Measurements from ENCODE around the gene GPR62. TPM values are rescaled to one million over a fixed set of nuclear protein-coding genes. Genes with fewer than 3 reads are reported as not detected.
"Not testable (repeated sequence)": the region's sequence is repeated elsewhere in the genome, so short reads cannot be mapped to it uniquely, and the experiment has no call there.

GPR62 gene
- total and polyA plus RNA-seq, 7 experiments from 2014 or later, result 0.08 TPM; not detected in 6

GRCh38 chr3:51993657-51994056 lies 38.5 kb downstream of the GPR62 start:
- Mint-ChIP-seq H3K36me3 (peaks cover 3 to 23% (median 9%) of the 10 kb centered on the region in 5 donors), H3K4me1 (peaks cover 21 to 44% (median 31%) of the 10 kb centered on the region in 7 donors), H3K27ac (peak overlapping the region in 6 of 9 donors; percentile 29 to 100 (median 83)), H3K4me3 (peak overlapping the region in 5 of 10 donors; percentile 38 to 99 (median 51))
- ChIA-PET CTCF (interaction anchor here (1.2 kb wide), 1 partner anchor 52 kb away, joined by 4 read pairs; the partner anchor contains the start of gene RRP9), POLR2A (interaction anchor here (0.6 to 3.0 kb wide), 2 partner anchors 10 to 28 kb away, joined by 3 to 14 read pairs; partner anchors contain the start of gene ACY1)
- not testable (repeated sequence) for H3K27me3 ChIP-seq (ENCODE audit: control insufficient read depth in 2 of 2, insufficient read depth in 2 of 2, low read length in 2 of 2); ATAC-seq; H3K9me3 Mint-ChIP-seq; H3K4me3 ChIP-seq (ENCODE audit: low read length); H3K9me3 ChIP-seq (ENCODE audit: control insufficient read depth in 2 of 3, low read length in 3 of 3); H3K27me3 Mint-ChIP-seq; DNase-seq
- Histone ChIP-seq H3K4me1 (ENCODE audit: control insufficient read depth in 2 of 2, insufficient read depth in 2 of 2, low read length in 2 of 2) (peaks cover 13 to 15% of the 10 kb centered on the region in 2 donors), H3K27ac (ENCODE audit: low read depth, low read length) (peak overlapping the region; percentile 95), H3K36me3 (ENCODE audit: control insufficient read depth in 2 of 3, insufficient read depth in 3 of 3, low read length in 3 of 3) (peaks cover 5 to 34% (median 11%) of the 10 kb centered on the region in 3 experiments)
- intact Hi-C loops (cut with micrococcal nuclease), result loop anchor here (2.0 to 10.0 kb wide), 3 partner anchors 19 to 1351 kb away; partner anchors contain the start of genes ABHD14A (in 1 of the 2), ABHD14B (in 1 of the 2), DCP1A (in 1 of the 2) and NT5DC2 (in 1 of the 2)

DNA sequence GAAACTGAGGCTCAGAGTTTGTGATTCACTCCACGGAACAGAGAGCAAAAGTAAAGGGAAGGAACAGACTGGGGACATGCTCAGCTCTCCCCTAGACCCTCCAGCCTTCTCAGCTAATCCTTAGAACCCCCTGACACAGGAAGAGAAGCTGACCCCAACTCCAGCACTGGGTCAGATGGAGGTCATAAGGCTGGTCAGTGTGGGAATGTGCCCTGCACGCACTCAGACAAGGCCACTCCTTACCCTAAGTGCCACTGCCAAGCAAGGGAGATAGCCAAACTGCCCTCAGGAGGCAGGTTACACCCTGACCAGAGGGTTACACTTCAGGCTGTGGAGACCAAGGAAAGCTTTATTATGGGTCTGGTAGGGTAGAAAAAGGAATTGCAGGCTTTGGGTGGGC lies 39.3 kb downstream of the GPR62 start:
- no peak for ATAC-seq
- intact Hi-C loops (cut with micrococcal nuclease), result loop anchor here (2.0 to 10.0 kb wide), 3 partner anchors 20 to 1350 kb away; partner anchors contain the start of genes ABHD14A (in 1 of the 2), ABHD14B (in 1 of the 2), DCP1A (in 1 of the 2) and NT5DC2 (in 1 of the 2)

DNA sequence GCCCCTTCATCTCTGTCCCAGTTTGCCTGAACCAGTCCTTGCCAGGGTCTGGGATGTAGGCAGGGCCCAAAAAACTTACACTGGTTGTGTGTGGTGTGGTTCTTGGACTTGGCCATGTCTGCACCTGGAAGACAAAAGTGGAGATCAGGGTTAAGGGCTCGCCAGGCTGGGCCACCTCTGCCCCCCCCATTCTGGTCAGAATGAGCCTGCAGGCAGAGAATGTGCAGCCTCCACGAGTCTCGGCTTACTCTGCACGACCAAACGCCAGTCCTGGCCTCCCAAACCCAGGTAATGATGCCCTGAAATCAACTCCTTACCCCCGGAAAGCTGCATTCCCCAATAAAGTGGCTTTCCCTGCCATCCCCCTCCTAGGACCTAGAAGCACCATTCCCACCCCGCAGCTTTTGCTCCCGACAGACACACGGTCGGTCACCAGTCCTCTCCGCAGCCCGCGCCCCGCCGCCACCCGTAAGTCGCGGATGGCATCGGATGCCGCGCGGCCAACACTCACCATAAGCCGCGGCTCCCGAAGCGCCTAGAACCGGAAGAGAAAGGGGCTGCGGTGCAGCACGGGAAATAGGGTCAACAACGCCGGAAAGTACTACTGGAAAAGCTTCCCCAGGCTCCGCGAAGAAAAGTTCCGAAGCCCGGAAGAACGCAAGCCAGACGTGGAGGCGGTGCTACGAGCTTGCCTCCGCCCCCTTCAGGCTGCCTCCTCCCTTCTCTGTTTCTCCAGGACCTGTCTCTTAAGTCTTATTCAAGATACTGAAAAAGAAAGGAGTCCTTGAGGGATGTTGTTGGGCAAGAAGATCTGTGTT lies 40.4 kb downstream of the GPR62 start, which contains the start of gene RPL29:
RPL29 (minus strand) TSS at position 550 of the 818 bp plus-strand sequence; CDS start at position 116, 434 bp downstream.
- ATAC-seq, result peak; percentile 99
- H3K27ac Mint-ChIP-seq, result peak within 1 kb of the TSS; percentile 98 to 100 (median 100)
- CTCF ChIA-PET, result interaction anchor here (0.6 to 1.6 kb wide), 11 partner anchors 9 to 344 kb away, joined by 3 to 5 read pairs (median 3); partner anchors contain the start of genes ABHD14B, POC1A and RRP9
- peak within 1 kb of the TSS; percentile 92 to 100 (median 98) for H3K4me3 Mint-ChIP-seq
- Histone ChIP-seq H3K4me1 (ENCODE audit: control insufficient read depth in 2 of 2, insufficient read depth in 2 of 2, low read length in 2 of 2) (peaks cover 13 to 15% of the 10 kb centered on the region in 2 donors), H3K27ac (ENCODE audit: low read depth, low read length) (peak within 1 kb of the TSS; percentile 95), H3K4me3 (ENCODE audit: low read length) (peak within 1 kb of the TSS; percentile 98), H3K36me3 (ENCODE audit: control insufficient read depth in 2 of 3, insufficient read depth in 3 of 3, low read length in 3 of 3) (peaks cover 5 to 34% (median 11%) of the 10 kb centered on the region in 3 experiments), H3K27me3 (ENCODE audit: control insufficient read depth in 2 of 2, insufficient read depth in 2 of 2, low read length in 2 of 2) (no peaks in the 10 kb centered on the region), H3K9me3 (ENCODE audit: control insufficient read depth in 2 of 3, low read length in 3 of 3) (no peaks in the 10 kb centered on the region)
- H3K9me3 Mint-ChIP-seq, result no peaks in the 10 kb centered on the region
- DNase-seq, result peak; percentile 80 to 95 (median 92)
- peaks cover 19 to 44% (median 31%) of the 10 kb centered on the region in 7 donors for H3K4me1 Mint-ChIP-seq
- POLR2A ChIA-PET, result interaction anchor here (0.6 to 2.4 kb wide), 22 partner anchors 9 to 458 kb away, joined by 3 to 33 read pairs (median 4); partner anchors contain the start of genes ABHD14A, ABHD14B, ACY1 and DUSP7
- H3K36me3 Mint-ChIP-seq, result peaks cover 3 to 23% (median 9%) of the 10 kb centered on the region in 5 donors
- H3K27me3 Mint-ChIP-seq, result peaks cover 0 to 16% (median 0%) of the 10 kb centered on the region in 5 donors
- intact Hi-C loops (cut with micrococcal nuclease), result loop anchor here (1.0 to 10.0 kb wide), 11 partner anchors 12 to 1349 kb away; partner anchors contain the start of genes ABHD14A (in 2 of the 2), ACY1 (in 2 of the 2), PARP3 (in 2 of the 2) and ABHD14B (in 1 of the 2)

More for the DNA sequence above, 39.3 kb downstream of the GPR62 start:
- Histone ChIP-seq H3K27me3 (ENCODE audit: control insufficient read depth in 2 of 2, insufficient read depth in 2 of 2, low read length in 2 of 2) (no peaks in the 10 kb centered on the region), H3K27ac (ENCODE audit: low read depth, low read length) (peak overlapping the region; percentile 95), H3K9me3 (ENCODE audit: control insufficient read depth in 2 of 3, low read length in 3 of 3) (no peaks in the 10 kb centered on the region), H3K4me1 (ENCODE audit: control insufficient read depth in 2 of 2, insufficient read depth in 2 of 2, low read length in 2 of 2) (peaks cover 13 to 15% of the 10 kb centered on the region in 2 donors), H3K36me3 (ENCODE audit: control insufficient read depth in 2 of 3, insufficient read depth in 3 of 3, low read length in 3 of 3) (peaks cover 5 to 34% (median 11%) of the 10 kb centered on the region in 3 experiments), H3K4me3 (ENCODE audit: low read length) (no peak overlapping the region)
- Mint-ChIP-seq H3K4me3 (peak overlapping the region; percentile 92 to 100 (median 98)), H3K9me3 (no peaks in the 10 kb centered on the region), H3K27me3 (peaks cover 0 to 7% (median 0%) of the 10 kb centered on the region in 5 donors), H3K36me3 (peaks cover 3 to 23% (median 9%) of the 10 kb centered on the region in 5 donors), H3K4me1 (peaks cover 21 to 44% (median 31%) of the 10 kb centered on the region in 7 donors), H3K27ac (peak overlapping the region; percentile 82 to 100 (median 100))
- no peak for DNase-seq
- ChIA-PET CTCF (interaction anchor here (0.7 to 1.2 kb wide), 3 partner anchors 11 to 53 kb away, joined by 3 to 5 read pairs (median 4); partner anchors contain the start of genes ABHD14B and RRP9), POLR2A (interaction anchor here (0.6 to 2.4 kb wide), 9 partner anchors 10 to 284 kb away, joined by 3 to 33 read pairs (median 9); partner anchors contain the start of genes ABHD14A, ABHD14B, ACY1 and DUSP7)

GRCh38 chr3:51997172-51997571 lies 42.0 kb downstream of the GPR62 start:
- H3K4me1 Mint-ChIP-seq, result peaks cover 25 to 47% (median 33%) of the 10 kb centered on the region in 7 donors
- CTCF ChIA-PET, result no interaction called here
- intact Hi-C loops (cut with micrococcal nuclease), result loop anchor here (5.0 to 10.0 kb wide), 4 partner anchors 200 to 1348 kb away; partner anchors contain the start of genes ALAS1 (in 1 of the 2), DCP1A (in 1 of the 2), GLYCTK (in 1 of the 2) and NT5DC2 (in 1 of the 2)

GRCh38 chr3:51997935-51998596 lies 42.9 kb downstream of the GPR62 start:
- Histone ChIP-seq H3K4me3 (ENCODE audit: low read length) (no peak overlapping the region), H3K4me1 (ENCODE audit: control insufficient read depth in 2 of 2, insufficient read depth in 2 of 2, low read length in 2 of 2) (peaks cover 21% of the 10 kb centered on the region in 2 donors), H3K9me3 (ENCODE audit: control insufficient read depth in 2 of 3, low read length in 3 of 3) (no peaks in the 10 kb centered on the region), H3K27me3 (ENCODE audit: control insufficient read depth in 2 of 2, insufficient read depth in 2 of 2, low read length in 2 of 2) (no peaks in the 10 kb centered on the region), H3K27ac (ENCODE audit: low read depth, low read length) (no peak overlapping the region), H3K36me3 (ENCODE audit: control insufficient read depth in 2 of 3, insufficient read depth in 3 of 3, low read length in 3 of 3) (peaks cover 5 to 17% (median 11%) of the 10 kb centered on the region in 3 experiments)
- no peak overlapping the region for H3K4me3 Mint-ChIP-seq
- peaks cover 0 to 18% (median 0%) of the 10 kb centered on the region in 5 donors for H3K27me3 Mint-ChIP-seq
- CTCF ChIA-PET, result interaction anchor here (1.1 kb wide), 1 partner anchor 124 kb away, joined by 4 read pairs; no protein-coding TSS in a partner anchor
- ATAC-seq (no peak), DNase-seq (no peak)
- no peaks in the 10 kb centered on the region for H3K9me3 Mint-ChIP-seq
- H3K27ac Mint-ChIP-seq, result peak overlapping the region in 2 of 9 donors; percentile 46 to 77
- H3K4me1 Mint-ChIP-seq, result peaks cover 18 to 40% (median 26%) of the 10 kb centered on the region in 7 donors
- peaks cover 0 to 18% (median 9%) of the 10 kb centered on the region in 5 donors for H3K36me3 Mint-ChIP-seq
- POLR2A ChIA-PET, result interaction anchor here (0.7 to 1.0 kb wide), 2 partner anchors 199 to 1769 kb away, joined by 3 to 11 read pairs; no protein-coding TSS in a partner anchor
- intact Hi-C loops (cut with micrococcal nuclease), result loop anchor here (5.0 to 10.0 kb wide), 4 partner anchors 199 to 1347 kb away; partner anchors contain the start of genes ALAS1 (in 1 of the 2), DCP1A (in 1 of the 2), GLYCTK (in 1 of the 2) and NT5DC2 (in 1 of the 2)

More at GRCh38 chr3:51997172-51997571, 42.0 kb downstream of the GPR62 start:
- DNase-seq (no peak), ATAC-seq (no peak)
- Mint-ChIP-seq H3K27me3 (peaks cover 0 to 16% (median 0%) of the 10 kb centered on the region in 5 donors), H3K36me3 (peaks cover 3 to 21% (median 9%) of the 10 kb centered on the region in 5 donors), H3K4me3 (peak overlapping the region in 3 of 10 donors; percentile 14 to 40 (median 21)), H3K27ac (peak overlapping the region in 4 of 9 donors; percentile 46 to 71 (median 56)), H3K9me3 (no peaks in the 10 kb centered on the region)
- no peaks in the 10 kb centered on the region for H3K9me3 ChIP-seq (ENCODE audit: control insufficient read depth in 2 of 3, low read length in 3 of 3)
- no peak overlapping the region for H3K27ac ChIP-seq (ENCODE audit: low read depth, low read length)
- POLR2A ChIA-PET, result no interaction called here
- peaks cover 21% of the 10 kb centered on the region in 2 donors for H3K4me1 ChIP-seq (ENCODE audit: control insufficient read depth in 2 of 2, insufficient read depth in 2 of 2, low read length in 2 of 2)
- H3K4me3 ChIP-seq (ENCODE audit: low read length), result no peak overlapping the region
- no peaks in the 10 kb centered on the region for H3K27me3 ChIP-seq (ENCODE audit: control insufficient read depth in 2 of 2, insufficient read depth in 2 of 2, low read length in 2 of 2)
- peaks cover 5 to 25% (median 11%) of the 10 kb centered on the region in 3 experiments for H3K36me3 ChIP-seq (ENCODE audit: control insufficient read depth in 2 of 3, insufficient read depth in 3 of 3, low read length in 3 of 3)
